GM11168 (cell line): ENCODE results near the gene LPGAT1.

Experiments
- in situ Hi-C: fragments of 300-500 bp; cut with MboI; formaldehyde crosslinking; loops from one replicate; pipeline ENCODE4 v1.12.0; 2022; ENCODE audit warnings: low sequenced_read_pairs; ENCODE audit not compliant: unreplicated experiment

The LPGAT1 gene

GRCh38 chr1:211781260-211781659 lies 49.3 kb downstream of the LPGAT1 start:
- in situ Hi-C loops: no loop called here

- in situ Hi-C loops: no loop called here
Measured at GRCh38 chr1:211775170-211775569, 55.4 kb downstream of the LPGAT1 start.

GRCh38 chr1:211764701-211765100 lies 65.9 kb downstream of the LPGAT1 start:
- in situ Hi-C loops: no loop called here

GRCh38 chr1:211762206-211762605 lies 68.4 kb downstream of the LPGAT1 start:
- in situ Hi-C loops: no loop called here

- in situ Hi-C loops: no loop called here
Measured at GRCh38 chr1:211761400-211761799, 69.2 kb downstream of the LPGAT1 start.

- in situ Hi-C loops: no loop called here
Measured at GRCh38 chr1:211756471-211757020, 74.0 kb downstream of the LPGAT1 start.

GRCh38 chr1:211753649-211754251 lies 76.8 kb downstream of the LPGAT1 start:
- in situ Hi-C loops: no loop called here

- in situ Hi-C loops: no loop called here
Measured at GRCh38 chr1:211752951-211753486, 77.5 kb downstream of the LPGAT1 start.

- in situ Hi-C loops: no loop called here
Measured at GRCh38 chr1:211752317-211752716, 78.2 kb downstream of the LPGAT1 start.

- in situ Hi-C loops: no loop called here
Measured at GRCh38 chr1:211751438-211751837, 79.1 kb downstream of the LPGAT1 start.

- in situ Hi-C loops: no loop called here
Measured at GRCh38 chr1:211750599-211750998, 80.0 kb downstream of the LPGAT1 start.

- in situ Hi-C loops: no loop called here
Measured at GRCh38 chr1:211749251-211749650, 81.3 kb downstream of the LPGAT1 start.

GRCh38 chr1:211748810-211749209 lies 81.8 kb downstream of the LPGAT1 start:
- in situ Hi-C loops: no loop called here

- in situ Hi-C loops: no loop called here
Measured at GRCh38 chr1:211742889-211743529, 87.6 kb downstream of the LPGAT1 start.

- in situ Hi-C loops: no loop called here
Measured at GRCh38 chr1:211742272-211742671, 88.3 kb downstream of the LPGAT1 start.

- in situ Hi-C loops: no loop called here
Measured at GRCh38 chr1:211741788-211742187, 88.8 kb downstream of the LPGAT1 start.

- in situ Hi-C loops: no loop called here
Measured at GRCh38 chr1:211741116-211741515, 89.4 kb downstream of the LPGAT1 start.

- in situ Hi-C loops: no loop called here
Measured at GRCh38 chr1:211739671-211740411, 90.7 kb downstream of the LPGAT1 start.

- in situ Hi-C loops: no loop called here
Measured at GRCh38 chr1:211738691-211739301, 91.8 kb downstream of the LPGAT1 start.

GRCh38 chr1:211738096-211738690 lies 92.4 kb downstream of the LPGAT1 start:
- in situ Hi-C loops: no loop called here
